K562 (cell line): ENCODE measurements around the gene TPO. TPM values are rescaled to one million over a fixed set of nuclear protein-coding genes. Genes with fewer than 3 reads are reported as not detected.

Experiments
- ATAC-seq: fragments of 200-7000 bp; cut with Tn5 transposase; 3 replicates; pipeline ENCODE4 v1.9.1; 2020; ENCODE audit warnings: moderate library complexity
- BruUV-seq: library from RNA; stranded (reverse); fragments of 400-500 nt; replicated peaks from 2 replicates; lab custom pipeline; 2021; lab: Mats Ljungman, UMichigan
- CTCF ChIA-PET: fragments of 300-600 bp; formaldehyde crosslinking; extraction: SDS; loops from one replicate; lab custom pipeline; 2021; ENCODE audit warnings: low intra/inter-chr PET ratio; lab: Yijun Ruan, JAX
- POLR2A ChIA-PET: fragments of 300-600, 350-650 bp; sonication (Branson Sonifier 250); formaldehyde crosslinking; extraction: SDS; loops from one replicate; lab custom pipeline; 2021; ENCODE audit warnings: antibody characterized with exemption, inconsistent platforms; lab: Yijun Ruan, JAX
- DNase-seq, 4 experiments: peaks; one replicate each; pipeline versions ENCODE4 v3.0.0 to v3.0.0-alpha.2; 2011 to 2018; ENCODE audit warnings: low spot score in 3 of 4, mixed read lengths in 3 of 4; ENCODE audit errors: extremely low read depth in 1 of 4
- FAIRE-seq: peaks from 2 replicates; lab custom pipeline; 2011; peaks lifted over from hg19 to GRCh38; lab: Jason Lieb, UNC
- H2AFZ ChIP-seq: 2 replicates; pipeline ENCODE4 v1.6.0; 2011; ENCODE audit warnings: low read depth, low read length, control low read depth, inconsistent platforms
- H3K27ac ChIP-seq: fragments of 200-600 bp; 3 replicates; pipeline ENCODE4 v1.8.0; 2011; ENCODE audit warnings: low read depth, mild to moderate bottlenecking, control low read depth, inconsistent platforms, low read length, moderate library complexity, mixed read lengths; ENCODE audit errors: extremely low read depth
- H3K27me3 ChIP-seq, 2 experiments: fragments of 300-600 bp in 1 of 2; 2 replicates in 1 of 2; 3 replicates in 1 of 2; pipeline versions ENCODE4 v1.6.0 to v1.8.0; 2011; ENCODE audit warnings: inconsistent platforms in 2 of 2, low read length in 2 of 2, mild to moderate bottlenecking in 1 of 2, mixed read lengths in 1 of 2, moderate library complexity in 1 of 2; ENCODE audit not compliant: control insufficient read depth in 2 of 2, insufficient read depth in 2 of 2
- H3K36me3 ChIP-seq: fragments of 300-600 bp; 3 replicates; pipeline ENCODE4 v1.8.0; 2011; ENCODE audit warnings: mild to moderate bottlenecking, low read length, inconsistent platforms; ENCODE audit not compliant: control insufficient read depth, insufficient read depth
- H3K4me1 ChIP-seq, 2 experiments: fragments of 200-600 bp in 1 of 2; replicated peaks in 1 of 2; 2 replicates in 1 of 2; 3 replicates in 1 of 2; pipeline versions ENCODE4 v1.5.1 to v1.8.0; 2011; ENCODE audit warnings: inconsistent platforms in 2 of 2, low read length in 2 of 2, mild to moderate bottlenecking in 1 of 2, mixed read lengths in 1 of 2, moderate library complexity in 1 of 2; ENCODE audit not compliant: control insufficient read depth in 2 of 2, insufficient read depth in 2 of 2
- H3K4me2 ChIP-seq: 2 replicates; pipeline ENCODE4 v1.6.1; 2011; ENCODE audit warnings: low read length, control low read depth, inconsistent platforms, mixed read lengths; ENCODE audit not compliant: insufficient read depth
- H3K4me3 ChIP-seq: fragments of 200-600 bp; sonication (generic), shearing (Covaris generic); 2 replicates; pipeline ENCODE4 v1.5.1; 2016; ENCODE audit warnings: control low read depth, inconsistent platforms
- H3K79me2 ChIP-seq: fragments of 200-600 bp; 3 replicates; pipeline ENCODE4 v1.8.0; 2011; ENCODE audit warnings: low read length, inconsistent platforms; ENCODE audit not compliant: control insufficient read depth, insufficient read depth
- H3K9ac ChIP-seq, 2 experiments: 2 replicates each; pipeline versions ENCODE4 v1.6.0 to v1.6.1; 2011; ENCODE audit warnings: low read depth in 2 of 2, low read length in 2 of 2, control low read depth in 1 of 2, inconsistent platforms in 1 of 2, mild to moderate bottlenecking in 1 of 2, mixed read lengths in 1 of 2; ENCODE audit not compliant: insufficient read depth in 1 of 2
- H3K9me1 ChIP-seq: one replicate; pipeline ENCODE4 v1.6.0; 2011; ENCODE audit warnings: inconsistent platforms, mild to moderate bottlenecking, low read length, moderate library complexity; ENCODE audit not compliant: control insufficient read depth, insufficient read depth
- H3K9me3 ChIP-seq: replicated peaks from 2 replicates; pipeline ENCODE4 v1.5.1; 2011; ENCODE audit warnings: low read depth, low read length, inconsistent platforms; ENCODE audit not compliant: control insufficient read depth, insufficient read depth
- H4K20me1 ChIP-seq: replicated peaks from 2 replicates; pipeline ENCODE4 v1.6.1; 2011; ENCODE audit warnings: low read length, inconsistent platforms, mixed read lengths; ENCODE audit not compliant: control insufficient read depth, insufficient read depth
- ATF7 ChIP-seq: fragments of 450-650 bp; IDR thresholded peaks from 2 replicates; pipeline ENCODE4 v1.7.1; 2014; ENCODE audit warnings: mild to moderate bottlenecking, moderate library complexity
- C11orf30 ChIP-seq: fragments of 450-650 bp; IDR thresholded peaks from 2 replicates; pipeline ENCODE4 v1.6.1; 2016; ENCODE audit warnings: low read depth, mild to moderate bottlenecking
- CBX5 ChIP-seq: IDR thresholded peaks from 2 replicates; pipeline ENCODE4 v1.6.1; 2014; ENCODE audit warnings: low read depth, borderline replicate concordance
- MCM7 ChIP-seq, 2 experiments: fragments of 450-650 bp; IDR thresholded peaks; 2 replicates each; pipeline ENCODE4 v1.6.1; 2016 to 2018
- NRF1 ChIP-seq, 2 experiments: fragments of 450-650 bp; IDR thresholded peaks in 1 of 2; conservative IDR thresholded peaks in 1 of 2; 2 replicates each; pipeline ENCODE4 v1.6.1; 2014; ENCODE audit warnings: mild to moderate bottlenecking in 2 of 2
- NUFIP1 ChIP-seq: fragments of 450-650 bp; IDR thresholded peaks from 2 replicates; pipeline ENCODE4 v1.6.1; 2018; ENCODE audit not compliant: partially characterized antibody
- RBBP5 ChIP-seq: fragments of 200-600 bp; sonication (generic); IDR thresholded peaks from 2 replicates; pipeline ENCODE4 v1.6.1; 2012; ENCODE audit warnings: borderline replicate concordance, mild to moderate bottlenecking, low read length, control low read depth, inconsistent platforms; ENCODE audit not compliant: insufficient read depth, poor library complexity, severe bottlenecking
- RBM17 ChIP-seq: fragments of 200-400 bp; formaldehyde crosslinking; IDR thresholded peaks from 2 replicates; pipeline ENCODE4 v1.6.1; 2017; ENCODE audit warnings: low read depth, mild to moderate bottlenecking, low read length, borderline replicate concordance
- RFX1 ChIP-seq: fragments of 450-650 bp; IDR thresholded peaks from 2 replicates; pipeline ENCODE4 v1.6.1; 2016; ENCODE audit warnings: mild to moderate bottlenecking, moderate library complexity
- SMARCC2 ChIP-seq: fragments of 450-650 bp; IDR thresholded peaks from 2 replicates; pipeline ENCODE4 v1.6.1; 2017; ENCODE audit warnings: antibody characterized with exemption, moderate library complexity, mild to moderate bottlenecking, low read depth
- SRF ChIP-seq, 2 experiments: fragments of 250-450, 450-650 bp in 1 of 2; sonication (Bioruptor Pico) in 1 of 2; sonication (generic) in 1 of 2; formaldehyde crosslinking; IDR thresholded peaks; 2 replicates each; pipeline versions ENCODE4 v1.5.0 to v1.5.1; 2020 to 2022; ENCODE audit warnings: mild to moderate bottlenecking in 1 of 2, missing genetic modification reagents in 1 of 2
- TEAD4 ChIP-seq, 2 experiments: sonication (generic) in 1 of 2; formaldehyde crosslinking in 1 of 2; IDR thresholded peaks; 2 replicates each; pipeline versions ENCODE4 v1.6.1 to v1.8.0; 2012 to 2022; ENCODE audit warnings: borderline replicate concordance in 1 of 2, inconsistent platforms in 1 of 2, low read length in 1 of 2, mild to moderate bottlenecking in 1 of 2, missing genetic modification reagents in 1 of 2
- XRCC5 ChIP-seq: fragments of 200-400 bp; formaldehyde crosslinking; IDR thresholded peaks from 2 replicates; pipeline ENCODE4 v1.6.1; 2017; ENCODE audit warnings: low read depth, mild to moderate bottlenecking, low read length
- ZBED1 ChIP-seq: IDR thresholded peaks from 2 replicates; pipeline ENCODE4 v1.6.1; 2014
- ZC3H11A ChIP-seq: IDR thresholded peaks from 2 replicates; pipeline ENCODE4 v1.6.1; 2012; ENCODE audit warnings: low read depth, low read length, improper control_type of control experiment
- ZNF444 ChIP-seq: fragments of 250-450 bp; sonication (Bioruptor Pico); IDR thresholded peaks from 2 replicates; pipeline ENCODE4 v1.4.0; 2020; ENCODE audit warnings: mild to moderate bottlenecking, moderate library complexity
- WGBS: fragments of 100-300 bp; shearing (Covaris generic); methylation state at CpG from one replicate; pipeline ENCODE4 v1.1.6; 2016; ENCODE audit warnings: low coverage, mixed read lengths; ENCODE audit not compliant: insufficient coverage; ENCODE audit errors: missing lambda C conversion rate; 5-methylcytosine and 5-hydroxymethylcytosine counted together
- in situ Hi-C: fragments of 300-500 bp; cut with MboI; formaldehyde crosslinking; loops from 4 replicates; pipeline ENCODE4 v1.15.0; 2018; ENCODE audit warnings: inconsistent platforms, mixed read lengths
- intact Hi-C: fragments of 100-400 bp; cut with micrococcal nuclease; formaldehyde crosslinking; loops from 2 replicates; pipeline ENCODE4 v1.14.2; 2022
- polyA plus RNA-seq, 8 experiments: library from polyadenylated mRNA; depleted of rRNA in 4 of 8; stranded (reverse) in 5 of 8; unstranded in 3 of 8; fragments of >200 nt; fragmentation: Nextera tagmentation in 2 of 8; fragmentation: Illumina TruSeq in 1 of 8; extraction: Ambion mirVana in 2 of 8; extraction: Trizol in 1 of 8; gene quantifications; 2 replicates each; pipeline versions ENCODE4 v1.2.1 to v1.2.3, GENCODE V29; 2011 to 2014; ENCODE audit warnings: inconsistent platforms in 1 of 8, missing spikeins in 1 of 8
- total RNA-seq, 7 experiments: library from RNA; depleted of rRNA in 6 of 7; stranded (reverse); fragments of >200 nt in 6 of 7; fragmentation: Illumina TruSeq in 2 of 7; extraction: Trizol in 2 of 7; gene quantifications; 2 replicates each; pipeline versions ENCODE4 v1.2.1 to v1.2.3, GENCODE V29; 2011 to 2021; ENCODE audit warnings: low replicate concordance in 1 of 7
- TF ChIP-seq, protein P1 (sequence below): conservative IDR thresholded peaks from 2 replicates; pipeline ENCODE4 v1.6.1; 2011; ENCODE audit warnings: low read depth, mild to moderate bottlenecking, low read length; ENCODE audit not compliant: control insufficient read depth
- TF ChIP-seq, protein P2 (sequence below): fragments of 250-450 bp; sonication (Bioruptor Pico); IDR thresholded peaks from 2 replicates; pipeline ENCODE4 v1.8.0; 2021; ENCODE audit warnings: moderate library complexity, mild to moderate bottlenecking, inconsistent platforms

TPO gene
- total and polyA plus RNA-seq, 9 of the 15 experiments (the other 6 are each of a cell fraction or from before 2014, with no cell fraction given): not detected

DNA sequence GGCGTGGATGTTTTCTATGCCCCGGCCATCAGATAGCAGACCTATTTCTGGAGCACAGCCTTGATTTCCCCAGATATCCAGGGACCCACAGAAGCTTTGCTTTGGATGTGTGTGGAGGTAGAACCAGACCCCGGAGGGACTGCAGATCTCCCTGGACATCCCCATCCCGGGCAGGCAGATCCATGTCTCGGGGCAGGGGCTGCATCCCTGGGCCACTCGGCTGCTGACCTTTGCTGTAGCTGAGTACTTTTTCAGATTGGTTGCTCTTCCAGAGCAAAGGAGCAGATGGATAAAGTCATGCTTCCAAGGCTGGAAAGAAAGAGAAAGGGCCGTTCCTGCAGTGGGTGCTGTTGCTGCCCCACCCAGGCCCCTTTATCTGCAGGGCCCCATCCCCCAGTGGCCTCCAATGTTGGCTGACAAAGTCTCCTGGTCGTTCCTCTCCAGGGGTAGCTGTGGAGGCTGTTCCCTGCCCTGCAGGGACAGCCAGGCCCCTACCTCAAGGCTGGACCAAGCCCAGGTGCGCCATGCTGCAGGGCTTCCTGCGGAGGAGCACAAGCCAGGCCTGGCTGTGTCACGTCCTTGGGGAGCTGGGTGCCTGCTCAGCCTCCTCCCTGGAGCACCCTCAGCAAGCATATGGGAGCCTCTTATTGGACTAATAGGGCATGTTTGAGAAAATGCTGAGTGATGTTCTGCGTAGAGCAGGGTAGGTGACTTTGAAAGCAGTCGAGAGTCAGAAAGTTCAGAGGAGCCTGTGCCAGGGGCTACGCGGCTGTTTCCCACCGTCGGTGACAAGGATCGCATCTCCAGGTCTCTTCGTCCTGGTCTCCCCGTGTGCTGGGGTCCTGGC is 68.4 kb downstream of the TPO start:
- in situ Hi-C loops: no loop called here
- TF ChIP-seq ATF7 (no peak), NRF1 (conservative IDR thresholded peaks at IDR 0.05 in 1 of 2, IDR thresholded peaks at IDR 0.05 in 1 of 2) (no peak), ZBED1 (no peak), RFX1 (no peak), C11orf30 (no peak), CBX5 (no peak), NUFIP1 (no peak), MCM7 (IDR thresholded peaks at IDR 0.05) (no peak), ZC3H11A (no peak), ZNF444 (no peak), XRCC5 (no peak), SRF (CRISPR knock-in tag; IDR thresholded peaks at IDR 0.05) (no peak), RBM17 (no peak), SMARCC2 (no peak), TEAD4 (IDR thresholded peaks at IDR 0.05; ENCODE audit: low read length) (no peak), TEAD4 (CRISPR knock-in tag; IDR thresholded peaks at IDR 0.05; ENCODE audit: borderline replicate concordance) (no peak), RBBP5 (no peak)
- TF ChIP-seq, protein P1, sequence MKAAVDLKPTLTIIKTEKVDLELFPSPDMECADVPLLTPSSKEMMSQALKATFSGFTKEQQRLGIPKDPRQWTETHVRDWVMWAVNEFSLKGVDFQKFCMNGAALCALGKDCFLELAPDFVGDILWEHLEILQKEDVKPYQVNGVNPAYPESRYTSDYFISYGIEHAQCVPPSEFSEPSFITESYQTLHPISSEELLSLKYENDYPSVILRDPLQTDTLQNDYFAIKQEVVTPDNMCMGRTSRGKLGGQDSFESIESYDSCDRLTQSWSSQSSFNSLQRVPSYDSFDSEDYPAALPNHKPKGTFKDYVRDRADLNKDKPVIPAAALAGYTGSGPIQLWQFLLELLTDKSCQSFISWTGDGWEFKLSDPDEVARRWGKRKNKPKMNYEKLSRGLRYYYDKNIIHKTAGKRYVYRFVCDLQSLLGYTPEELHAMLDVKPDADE: no peak
- TF ChIP-seq, protein P2, sequence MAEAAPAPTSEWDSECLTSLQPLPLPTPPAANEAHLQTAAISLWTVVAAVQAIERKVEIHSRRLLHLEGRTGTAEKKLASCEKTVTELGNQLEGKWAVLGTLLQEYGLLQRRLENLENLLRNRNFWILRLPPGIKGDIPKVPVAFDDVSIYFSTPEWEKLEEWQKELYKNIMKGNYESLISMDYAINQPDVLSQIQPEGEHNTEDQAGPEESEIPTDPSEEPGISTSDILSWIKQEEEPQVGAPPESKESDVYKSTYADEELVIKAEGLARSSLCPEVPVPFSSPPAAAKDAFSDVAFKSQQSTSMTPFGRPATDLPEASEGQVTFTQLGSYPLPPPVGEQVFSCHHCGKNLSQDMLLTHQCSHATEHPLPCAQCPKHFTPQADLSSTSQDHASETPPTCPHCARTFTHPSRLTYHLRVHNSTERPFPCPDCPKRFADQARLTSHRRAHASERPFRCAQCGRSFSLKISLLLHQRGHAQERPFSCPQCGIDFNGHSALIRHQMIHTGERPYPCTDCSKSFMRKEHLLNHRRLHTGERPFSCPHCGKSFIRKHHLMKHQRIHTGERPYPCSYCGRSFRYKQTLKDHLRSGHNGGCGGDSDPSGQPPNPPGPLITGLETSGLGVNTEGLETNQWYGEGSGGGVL (CRISPR knock-in tag): no peak
- WGBS: under 1% methylated on average over 19 of the region's 20 CpGs

More for the DNA sequence above, 68.4 kb downstream of the TPO start:
- ATAC-seq (no peak), FAIRE-seq (no peak), DNase-seq (no peak)
- Histone ChIP-seq H3K9ac (no peak overlapping the region), H4K20me1 (no peaks in the 10 kb centered on the region), H3K36me3 (no peaks in the 10 kb centered on the region), H3K27me3 (peaks cover 0 to 27% of the 10 kb centered on the region in 2 experiments; a peak in 2 of 5 replicates), H3K9me1 (no peaks in the 10 kb centered on the region), H3K4me1 (no peaks in the 10 kb centered on the region), H3K9me3 (no peaks in the 10 kb centered on the region), H3K4me2 (no peak overlapping the region), H3K4me3 (no peak overlapping the region), H2AFZ (no peak overlapping the region), H3K27ac (no peak overlapping the region), H3K79me2 (no peaks in the 10 kb centered on the region)
- CTCF ChIA-PET: no interaction called here
- no TSS peak for BruUV-seq
- POLR2A ChIA-PET: no interaction called here
- intact Hi-C loops: no loop called here
